Astrocyte (in vitro differentiated cells and primary cell): Measurements from ENCODE around the gene ATXN1.

Experiments
- EZH2 ChIP-seq: IDR thresholded peaks from 2 replicates; pipeline ENCODE4 v1.6.1; 2012; ENCODE audit warnings: mild to moderate bottlenecking, low read length, inconsistent platforms; ENCODE audit not compliant: insufficient read depth
- TF ChIP-seq, protein P1 (sequence below): IDR thresholded peaks from 2 replicates; pipeline ENCODE4 v1.5.1; 2011; ENCODE audit warnings: low read depth, mild to moderate bottlenecking, inconsistent platforms, low read length, moderate library complexity; ENCODE audit not compliant: insufficient read depth

DNA sequence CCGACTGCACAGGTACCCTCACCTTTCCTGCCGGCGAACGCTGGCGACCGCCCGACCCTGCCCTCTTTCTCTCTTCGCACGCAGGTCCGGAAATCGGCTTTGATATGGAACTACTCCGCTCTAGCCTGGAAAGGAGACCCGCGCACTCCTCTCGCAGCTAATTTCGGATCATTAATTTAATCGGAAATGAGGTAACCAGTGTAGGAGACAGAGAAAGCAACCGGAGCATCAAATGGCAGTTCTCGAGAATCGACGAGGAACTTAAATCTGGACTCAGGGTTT lies 949 bp upstream of the ATXN1 start:
- TF ChIP-seq, protein P1, sequence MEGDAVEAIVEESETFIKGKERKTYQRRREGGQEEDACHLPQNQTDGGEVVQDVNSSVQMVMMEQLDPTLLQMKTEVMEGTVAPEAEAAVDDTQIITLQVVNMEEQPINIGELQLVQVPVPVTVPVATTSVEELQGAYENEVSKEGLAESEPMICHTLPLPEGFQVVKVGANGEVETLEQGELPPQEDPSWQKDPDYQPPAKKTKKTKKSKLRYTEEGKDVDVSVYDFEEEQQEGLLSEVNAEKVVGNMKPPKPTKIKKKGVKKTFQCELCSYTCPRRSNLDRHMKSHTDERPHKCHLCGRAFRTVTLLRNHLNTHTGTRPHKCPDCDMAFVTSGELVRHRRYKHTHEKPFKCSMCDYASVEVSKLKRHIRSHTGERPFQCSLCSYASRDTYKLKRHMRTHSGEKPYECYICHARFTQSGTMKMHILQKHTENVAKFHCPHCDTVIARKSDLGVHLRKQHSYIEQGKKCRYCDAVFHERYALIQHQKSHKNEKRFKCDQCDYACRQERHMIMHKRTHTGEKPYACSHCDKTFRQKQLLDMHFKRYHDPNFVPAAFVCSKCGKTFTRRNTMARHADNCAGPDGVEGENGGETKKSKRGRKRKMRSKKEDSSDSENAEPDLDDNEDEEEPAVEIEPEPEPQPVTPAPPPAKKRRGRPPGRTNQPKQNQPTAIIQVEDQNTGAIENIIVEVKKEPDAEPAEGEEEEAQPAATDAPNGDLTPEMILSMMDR = no peak
- TF ChIP-seq EZH2 = no peak
